Hepatocyte (in vitro differentiated cells): ENCODE data around the gene ZNF148. TPM values are rescaled to one million over a fixed set of nuclear protein-coding genes. Genes with fewer than 3 reads are reported as not detected.
A peak's percentile ranks its signal among the peaks of the same experiment; 100 is the strongest.

ENCODE experiments used
- DNase-seq: peaks from one replicate; pipeline ENCODE4 v3.0.0-alpha.2; 2016; ENCODE audit warnings: low spot score
- H2AFZ ChIP-seq: fragments of 200-600 bp; sonication (generic); 2 replicates; pipeline ENCODE4 v1.6.0; 2016; ENCODE audit warnings: antibody characterized with exemption, mild to moderate bottlenecking
- H3K27ac ChIP-seq: fragments of 200-600 bp; sonication (generic); 2 replicates; pipeline ENCODE4 v1.5.1; 2016; ENCODE audit warnings: mild to moderate bottlenecking
- H3K27me3 ChIP-seq: fragments of 200-600 bp; sonication (generic); 2 replicates; pipeline ENCODE4 v1.6.1; 2016
- H3K36me3 ChIP-seq: fragments of 200-600 bp; sonication (generic); replicated peaks from 2 replicates; pipeline ENCODE4 v1.5.1; 2016; ENCODE audit warnings: low read depth; ENCODE audit not compliant: insufficient read depth
- H3K4me1 ChIP-seq: fragments of 200-600 bp; sonication (generic); 2 replicates; pipeline ENCODE4 v1.5.1; 2016; ENCODE audit warnings: mild to moderate bottlenecking, moderate library complexity; ENCODE audit not compliant: insufficient read depth
- H3K4me2 ChIP-seq: fragments of 200-600 bp; sonication (generic); 2 replicates; pipeline ENCODE4 v1.6.0; 2016
- H3K4me3 ChIP-seq: fragments of 200-600 bp; sonication (generic); 2 replicates; pipeline ENCODE4 v1.5.1; 2016; ENCODE audit warnings: mild to moderate bottlenecking
- H3K79me2 ChIP-seq: fragments of 200-600 bp; sonication (generic); 2 replicates; pipeline ENCODE4 v1.6.0; 2017; ENCODE audit warnings: mild to moderate bottlenecking
- H3K9me2 ChIP-seq: fragments of 200-600 bp; sonication (generic); replicated peaks from 2 replicates; pipeline ENCODE4 v1.6.0; 2017; ENCODE audit warnings: mild to moderate bottlenecking; ENCODE audit not compliant: insufficient read depth
- H3K9me3 ChIP-seq: fragments of 200-600 bp; sonication (generic); 2 replicates; pipeline ENCODE4 v1.5.1; 2016; ENCODE audit warnings: low read depth, mild to moderate bottlenecking
- H4K20me1 ChIP-seq: fragments of 200-600 bp; sonication (generic); 2 replicates; pipeline ENCODE4 v1.6.0; 2016; ENCODE audit warnings: mild to moderate bottlenecking; ENCODE audit not compliant: insufficient read depth, poor library complexity, severe bottlenecking
- EZH2 ChIP-seq: fragments of 200-600 bp; sonication (generic); IDR thresholded peaks from 2 replicates; pipeline ENCODE4 v1.6.1; 2016; ENCODE audit warnings: antibody characterized with exemption, mild to moderate bottlenecking, borderline replicate concordance
- EZH2phosphoT487 ChIP-seq: fragments of 200-600 bp; sonication (generic); IDR thresholded peaks from one replicate; pipeline ENCODE4 v1.6.1; 2018; ENCODE audit warnings: antibody characterized with exemption, mild to moderate bottlenecking, low read depth, moderate library complexity; ENCODE audit not compliant: unreplicated experiment, severe bottlenecking
- WGBS: methylation state at CpG from one replicate; pipeline ENCODE4 v1.1.6; 2016; ENCODE audit warnings: low lambda C conversion rate; ENCODE audit errors: missing lambda C conversion rate; 5-methylcytosine and 5-hydroxymethylcytosine counted together
- polyA plus RNA-seq: library from polyadenylated mRNA; unstranded; fragments of >200 nt; fragmentation: Nextera tagmentation; extraction: Ambion mirVana; gene quantifications from 2 replicates; pipeline ENCODE4 v1.2.1, GENCODE V29; 2016
- total RNA-seq: library from RNA; depleted of rRNA; stranded (reverse); fragments of >200 nt; gene quantifications from 2 replicates; pipeline ENCODE4 v1.2.3, GENCODE V29; 2014
- TF ChIP-seq, protein P1 (sequence below): fragments of 200-600 bp; sonication (generic); IDR thresholded peaks from 2 replicates; pipeline ENCODE4 v1.5.1; 2016; ENCODE audit warnings: antibody characterized with exemption, mild to moderate bottlenecking; ENCODE audit not compliant: poor library complexity

ZNF148 gene
- total and polyA plus RNA-seq, 2 experiments from 2014 or later: 23.2 to 30.3 TPM

DNA sequence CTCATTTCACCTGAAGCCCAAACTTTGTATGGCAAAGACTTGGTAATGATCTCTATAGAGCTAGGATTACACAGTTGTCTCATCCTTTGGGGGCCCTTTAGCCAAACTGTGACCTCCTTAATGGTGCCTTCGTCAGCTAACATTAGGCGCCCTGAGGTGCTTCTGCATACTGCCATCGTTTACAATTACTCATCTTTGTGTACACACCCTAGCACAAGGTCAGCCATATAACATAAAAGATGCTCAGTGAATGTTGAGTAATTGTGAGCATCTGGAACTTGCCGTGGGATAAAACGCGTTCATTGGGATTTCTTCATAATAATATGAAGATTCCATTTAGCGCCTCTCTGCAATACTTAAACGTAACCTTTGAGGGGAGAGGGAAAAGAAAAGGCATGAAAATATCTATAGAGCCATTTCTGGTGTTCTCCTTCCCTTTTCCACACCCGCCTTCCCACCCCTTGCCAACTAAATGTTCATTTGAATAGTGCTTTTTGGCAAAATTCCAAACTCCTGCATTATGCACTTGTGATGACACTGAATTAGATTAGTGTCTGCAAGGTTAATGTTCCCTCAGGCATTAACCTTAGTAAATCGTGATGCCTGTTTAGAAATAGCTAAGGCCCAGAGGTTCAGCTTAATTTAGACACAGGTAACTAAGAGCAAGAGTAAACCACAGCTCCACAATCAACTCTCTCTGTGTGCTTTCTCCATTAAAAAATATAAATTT is 990 bp upstream of the ZNF148 start:
- Histone ChIP-seq H3K27ac (peak overlapping the region; percentile 97), H3K79me2 (peaks cover 43% of the 10 kb centered on the region), H3K4me3 (peak overlapping the region; percentile 47), H3K4me1 (peaks cover 24% of the 10 kb centered on the region), H3K9me2 (no peaks in the 10 kb centered on the region), H2AFZ (peak overlapping the region; percentile 72), H3K27me3 (no peaks in the 10 kb centered on the region), H3K9me3 (no peaks in the 10 kb centered on the region), H3K36me3 (no peaks in the 10 kb centered on the region), H4K20me1 (peaks cover 16% of the 10 kb centered on the region), H3K4me2 (peak overlapping the region; percentile 88)
- DNase-seq: peak; percentile 30
- no peak for TF ChIP-seq EZH2
- TF ChIP-seq EZH2phosphoT487: no peak
- TF ChIP-seq, protein P1, sequence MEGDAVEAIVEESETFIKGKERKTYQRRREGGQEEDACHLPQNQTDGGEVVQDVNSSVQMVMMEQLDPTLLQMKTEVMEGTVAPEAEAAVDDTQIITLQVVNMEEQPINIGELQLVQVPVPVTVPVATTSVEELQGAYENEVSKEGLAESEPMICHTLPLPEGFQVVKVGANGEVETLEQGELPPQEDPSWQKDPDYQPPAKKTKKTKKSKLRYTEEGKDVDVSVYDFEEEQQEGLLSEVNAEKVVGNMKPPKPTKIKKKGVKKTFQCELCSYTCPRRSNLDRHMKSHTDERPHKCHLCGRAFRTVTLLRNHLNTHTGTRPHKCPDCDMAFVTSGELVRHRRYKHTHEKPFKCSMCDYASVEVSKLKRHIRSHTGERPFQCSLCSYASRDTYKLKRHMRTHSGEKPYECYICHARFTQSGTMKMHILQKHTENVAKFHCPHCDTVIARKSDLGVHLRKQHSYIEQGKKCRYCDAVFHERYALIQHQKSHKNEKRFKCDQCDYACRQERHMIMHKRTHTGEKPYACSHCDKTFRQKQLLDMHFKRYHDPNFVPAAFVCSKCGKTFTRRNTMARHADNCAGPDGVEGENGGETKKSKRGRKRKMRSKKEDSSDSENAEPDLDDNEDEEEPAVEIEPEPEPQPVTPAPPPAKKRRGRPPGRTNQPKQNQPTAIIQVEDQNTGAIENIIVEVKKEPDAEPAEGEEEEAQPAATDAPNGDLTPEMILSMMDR: no peak
- 58% methylated on average over 10 of the region's 10 CpGs for WGBS

DNA sequence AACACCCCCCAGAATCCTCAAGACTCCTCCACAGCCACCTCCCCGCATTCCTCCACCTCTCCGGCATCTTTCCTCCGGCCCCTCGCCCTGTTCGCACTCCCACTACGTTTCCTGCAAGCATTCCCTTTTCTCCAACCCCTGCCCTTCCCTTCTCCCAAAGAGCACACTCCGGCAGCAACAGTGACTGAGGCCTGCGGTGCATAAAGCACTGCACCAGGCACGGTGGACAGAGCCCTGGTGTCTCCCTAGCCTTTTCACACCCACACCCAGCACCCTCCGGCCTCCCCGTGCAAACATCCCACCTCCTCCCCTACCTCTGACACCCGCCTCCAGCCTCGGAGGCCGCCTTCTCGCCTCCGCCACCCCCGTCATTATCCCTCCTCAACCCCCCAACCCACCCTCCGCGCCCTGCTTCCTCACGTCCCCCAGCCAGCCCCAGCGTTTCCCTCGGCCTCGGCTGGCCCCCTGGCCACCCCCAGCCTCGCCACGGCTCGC is 577 bp downstream of the ZNF148 start:
- no peaks in the 10 kb centered on the region for H3K9me3 ChIP-seq
- H3K79me2 ChIP-seq: peaks cover 59% of the 10 kb centered on the region
- H2AFZ ChIP-seq: peak overlapping the region; percentile 72
- H3K36me3 ChIP-seq: no peaks in the 10 kb centered on the region
- no peaks in the 10 kb centered on the region for H3K27me3 ChIP-seq
- peak; percentile 64 for DNase-seq
- H3K9me2 ChIP-seq: no peaks in the 10 kb centered on the region
- peaks cover 31% of the 10 kb centered on the region for H4K20me1 ChIP-seq
- peak overlapping the region; percentile 88 for H3K4me2 ChIP-seq
- peaks cover 24% of the 10 kb centered on the region for H3K4me1 ChIP-seq
- TF ChIP-seq, protein P1: no peak
- TF ChIP-seq EZH2phosphoT487 (no peak), EZH2 (no peak)
- H3K4me3 ChIP-seq: peak overlapping the region; percentile 47
- peak overlapping the region; percentile 97 for H3K27ac ChIP-seq
- 0% methylated on average over 9 of the region's 26 CpGs for WGBS

DNA sequence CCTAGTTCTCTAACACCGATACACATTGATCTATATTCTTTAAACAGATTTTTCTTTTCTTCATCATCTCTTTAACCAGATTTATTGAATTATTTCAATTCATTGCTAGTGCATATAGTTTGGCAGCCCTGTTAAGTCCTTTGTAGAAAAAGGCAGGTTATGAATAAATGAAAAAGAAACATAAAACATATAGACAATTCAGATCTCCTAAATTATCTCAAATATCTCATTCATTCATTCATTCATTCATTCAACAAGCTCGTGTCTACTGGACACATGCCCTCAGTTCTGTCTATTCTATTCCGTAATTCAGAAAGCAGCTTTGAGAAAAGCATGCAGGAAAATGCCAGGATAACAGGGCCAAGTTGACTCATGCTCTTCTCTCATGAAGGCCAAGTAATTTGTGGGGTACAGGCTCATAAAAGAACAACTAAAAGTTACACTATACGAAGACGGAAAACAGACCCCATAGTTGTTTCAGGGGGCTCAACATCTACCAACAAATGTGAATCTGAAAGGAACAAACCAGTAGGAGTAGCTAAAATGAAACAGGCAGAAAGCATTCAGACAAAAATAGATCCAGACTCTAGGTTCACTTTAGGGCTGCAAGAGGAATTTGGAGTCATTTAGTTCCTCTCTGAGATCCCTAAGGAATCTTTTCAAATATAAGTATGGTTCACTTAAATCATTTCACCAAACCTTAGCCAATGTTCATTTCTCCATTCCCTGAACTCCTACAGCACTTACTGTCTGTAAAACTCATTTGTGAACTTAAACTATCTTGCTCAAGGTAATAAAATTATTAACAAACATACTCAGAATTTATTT is 7.5 kb downstream of the ZNF148 start:
- TF ChIP-seq, protein P1: no peak
- TF ChIP-seq EZH2phosphoT487: no peak
- TF ChIP-seq EZH2: no peak
- Histone ChIP-seq H3K4me3 (no peak overlapping the region), H3K27me3 (no peaks in the 10 kb centered on the region), H3K79me2 (peaks cover 100% of the 10 kb centered on the region), H3K4me2 (peak overlapping the region; percentile 15), H4K20me1 (peaks cover 94% of the 10 kb centered on the region), H2AFZ (no peak overlapping the region), H3K4me1 (peaks cover 13% of the 10 kb centered on the region), H3K9me2 (no peaks in the 10 kb centered on the region), H3K36me3 (no peaks in the 10 kb centered on the region), H3K9me3 (no peaks in the 10 kb centered on the region), H3K27ac (no peak overlapping the region)
- 83% methylated on average over 5 of the region's 5 CpGs for WGBS
- no peak for DNase-seq
